ENCODE measurements around the gene HSD17B4.

The HSD17B4 gene

GRCh38 chr5:119522841-119523240, 70.5 kb downstream of the HSD17B4 start:
- no peak for TF ChIP-seq ZFX (IDR thresholded peaks at IDR 0.05; ENCODE audit: borderline replicate concordance)
- TF ChIP-seq CTCF (IDR thresholded peaks at IDR 0.05) = no peak
- H3K27ac ChIP-seq = no peak overlapping the region

- H3K27ac ChIP-seq = no peak overlapping the region
- TF ChIP-seq ZFX (IDR thresholded peaks at IDR 0.05; ENCODE audit: borderline replicate concordance) (no peak), CTCF (IDR thresholded peaks at IDR 0.05) (no peak)
Observed at GRCh38 chr5:119524485-119524884, 72.2 kb downstream of the HSD17B4 start.

GRCh38 chr5:119527351-119527750, 75.1 kb downstream of the HSD17B4 start:
- TF ChIP-seq ZFX (IDR thresholded peaks at IDR 0.05; ENCODE audit: borderline replicate concordance) (no peak), CTCF (IDR thresholded peaks at IDR 0.05) (no peak)
- no peak overlapping the region for H3K27ac ChIP-seq

- no peak overlapping the region for H3K27ac ChIP-seq
- no peak for TF ChIP-seq ZFX (IDR thresholded peaks at IDR 0.05; ENCODE audit: borderline replicate concordance)
- TF ChIP-seq CTCF (IDR thresholded peaks at IDR 0.05) = no peak
Observed at GRCh38 chr5:119529811-119530210, 77.5 kb downstream of the HSD17B4 start.

GRCh38 chr5:119532637-119533036, 80.3 kb downstream of the HSD17B4 start:
- no peak overlapping the region for H3K27ac ChIP-seq
- TF ChIP-seq CTCF (IDR thresholded peaks at IDR 0.05) (no peak), ZFX (IDR thresholded peaks at IDR 0.05; ENCODE audit: borderline replicate concordance) (no peak)

- H3K27ac ChIP-seq = peak overlapping the region; percentile 31
- no peak for TF ChIP-seq CTCF (IDR thresholded peaks at IDR 0.05)
- no peak for TF ChIP-seq ZFX (IDR thresholded peaks at IDR 0.05; ENCODE audit: borderline replicate concordance)
Observed at GRCh38 chr5:119537704-119538103, 85.4 kb downstream of the HSD17B4 start.

- TF ChIP-seq ZFX (IDR thresholded peaks at IDR 0.05; ENCODE audit: borderline replicate concordance) (no peak), CTCF (IDR thresholded peaks at IDR 0.05) (no peak)
- no peak overlapping the region for H3K27ac ChIP-seq
Observed at GRCh38 chr5:119541716-119542115, 89.4 kb downstream of the HSD17B4 start.

All from 22Rv1 (cell line).